K562 (cell line): ENCODE results near the gene ASCC1. TPM values are rescaled to one million over a fixed set of nuclear protein-coding genes. Genes with fewer than 3 reads are reported as not detected.

ENCODE experiments used
- CXXC5 ChIP-seq: fragments of 250-450 bp; sonication (Bioruptor Pico); IDR thresholded peaks from 2 replicates; pipeline ENCODE4 v1.8.0; 2022; ENCODE audit warnings: inconsistent platforms, mild to moderate bottlenecking, moderate library complexity
- MAFF ChIP-seq: IDR thresholded peaks from 2 replicates; pipeline ENCODE4 v1.6.1; 2012; ENCODE audit warnings: low read length, improper control_type of control experiment
- MAFK ChIP-seq: IDR thresholded peaks from 2 replicates; pipeline ENCODE4 v1.6.1; 2011; ENCODE audit warnings: low read length, improper control_type of control experiment
- MEF2A ChIP-seq: IDR thresholded peaks from 2 replicates; pipeline ENCODE4 v1.6.1; 2011; ENCODE audit warnings: low read depth, mild to moderate bottlenecking, low read length, moderate library complexity; ENCODE audit not compliant: control insufficient read depth
- NFE2 ChIP-seq: IDR thresholded peaks from 2 replicates; pipeline ENCODE4 v1.6.1; 2014; ENCODE audit warnings: antibody characterized with exemption, low read depth
- SMARCA4 ChIP-seq: fragments of 450-650 bp; IDR thresholded peaks from 2 replicates; pipeline ENCODE4 v1.6.1; 2016
- polyA plus RNA-seq, 8 experiments: library from polyadenylated mRNA; depleted of rRNA in 4 of 8; stranded (reverse) in 5 of 8; unstranded in 3 of 8; fragments of >200 nt; fragmentation: Nextera tagmentation in 2 of 8; fragmentation: Illumina TruSeq in 1 of 8; extraction: Ambion mirVana in 2 of 8; extraction: Trizol in 1 of 8; gene quantifications; 2 replicates each; pipeline versions ENCODE4 v1.2.1 to v1.2.3, GENCODE V29; 2011 to 2014; ENCODE audit warnings: inconsistent platforms in 1 of 8, missing spikeins in 1 of 8
- total RNA-seq, 7 experiments: library from RNA; depleted of rRNA in 6 of 7; stranded (reverse); fragments of >200 nt in 6 of 7; fragmentation: Illumina TruSeq in 2 of 7; extraction: Trizol in 2 of 7; gene quantifications; 2 replicates each; pipeline versions ENCODE4 v1.2.1 to v1.2.3, GENCODE V29; 2011 to 2021; ENCODE audit warnings: low replicate concordance in 1 of 7
- TF ChIP-seq, protein P1 (sequence below): sonication (generic); formaldehyde crosslinking; IDR thresholded peaks from 2 replicates; pipeline ENCODE4 v1.8.0; 2023; ENCODE audit warnings: missing genetic modification reagents, mild to moderate bottlenecking, borderline replicate concordance

Gene ASCC1
- total and polyA plus RNA-seq, 9 of the 15 experiments (the other 6 are each of a cell fraction or from before 2014, with no cell fraction given), result 31.7 to 73.3 (median 52.8) TPM

DNA sequence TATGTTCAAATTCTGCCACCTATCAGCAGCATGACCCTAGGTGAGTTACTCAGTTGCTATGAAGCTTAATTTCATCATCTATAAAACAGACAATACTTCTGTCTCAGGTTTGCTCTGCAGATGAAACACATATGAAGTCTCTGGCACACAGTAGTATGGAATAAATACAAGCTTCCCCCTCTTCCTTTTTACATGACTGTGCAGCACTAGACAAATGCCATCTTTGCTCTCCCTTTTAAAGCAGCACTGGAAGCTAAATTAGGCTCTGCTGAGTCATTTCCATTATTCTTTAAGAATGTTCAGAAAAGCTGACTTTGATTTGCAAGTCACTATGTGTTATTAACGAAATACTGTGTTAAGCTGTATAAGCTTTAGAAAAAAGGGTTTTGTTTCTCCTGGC, 40.9 kb downstream of the ASCC1 start (continued):
- TF ChIP-seq, protein P1, sequence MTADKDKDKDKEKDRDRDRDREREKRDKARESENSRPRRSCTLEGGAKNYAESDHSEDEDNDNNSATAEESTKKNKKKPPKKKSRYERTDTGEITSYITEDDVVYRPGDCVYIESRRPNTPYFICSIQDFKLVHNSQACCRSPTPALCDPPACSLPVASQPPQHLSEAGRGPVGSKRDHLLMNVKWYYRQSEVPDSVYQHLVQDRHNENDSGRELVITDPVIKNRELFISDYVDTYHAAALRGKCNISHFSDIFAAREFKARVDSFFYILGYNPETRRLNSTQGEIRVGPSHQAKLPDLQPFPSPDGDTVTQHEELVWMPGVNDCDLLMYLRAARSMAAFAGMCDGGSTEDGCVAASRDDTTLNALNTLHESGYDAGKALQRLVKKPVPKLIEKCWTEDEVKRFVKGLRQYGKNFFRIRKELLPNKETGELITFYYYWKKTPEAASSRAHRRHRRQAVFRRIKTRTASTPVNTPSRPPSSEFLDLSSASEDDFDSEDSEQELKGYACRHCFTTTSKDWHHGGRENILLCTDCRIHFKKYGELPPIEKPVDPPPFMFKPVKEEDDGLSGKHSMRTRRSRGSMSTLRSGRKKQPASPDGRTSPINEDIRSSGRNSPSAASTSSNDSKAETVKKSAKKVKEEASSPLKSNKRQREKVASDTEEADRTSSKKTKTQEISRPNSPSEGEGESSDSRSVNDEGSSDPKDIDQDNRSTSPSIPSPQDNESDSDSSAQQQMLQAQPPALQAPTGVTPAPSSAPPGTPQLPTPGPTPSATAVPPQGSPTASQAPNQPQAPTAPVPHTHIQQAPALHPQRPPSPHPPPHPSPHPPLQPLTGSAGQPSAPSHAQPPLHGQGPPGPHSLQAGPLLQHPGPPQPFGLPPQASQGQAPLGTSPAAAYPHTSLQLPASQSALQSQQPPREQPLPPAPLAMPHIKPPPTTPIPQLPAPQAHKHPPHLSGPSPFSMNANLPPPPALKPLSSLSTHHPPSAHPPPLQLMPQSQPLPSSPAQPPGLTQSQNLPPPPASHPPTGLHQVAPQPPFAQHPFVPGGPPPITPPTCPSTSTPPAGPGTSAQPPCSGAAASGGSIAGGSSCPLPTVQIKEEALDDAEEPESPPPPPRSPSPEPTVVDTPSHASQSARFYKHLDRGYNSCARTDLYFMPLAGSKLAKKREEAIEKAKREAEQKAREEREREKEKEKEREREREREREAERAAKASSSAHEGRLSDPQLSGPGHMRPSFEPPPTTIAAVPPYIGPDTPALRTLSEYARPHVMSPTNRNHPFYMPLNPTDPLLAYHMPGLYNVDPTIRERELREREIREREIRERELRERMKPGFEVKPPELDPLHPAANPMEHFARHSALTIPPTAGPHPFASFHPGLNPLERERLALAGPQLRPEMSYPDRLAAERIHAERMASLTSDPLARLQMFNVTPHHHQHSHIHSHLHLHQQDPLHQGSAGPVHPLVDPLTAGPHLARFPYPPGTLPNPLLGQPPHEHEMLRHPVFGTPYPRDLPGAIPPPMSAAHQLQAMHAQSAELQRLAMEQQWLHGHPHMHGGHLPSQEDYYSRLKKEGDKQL, result no peak
- TF ChIP-seq MAFF, result peak; percentile 65; the same call in 1 of the 2 replicates
- TF ChIP-seq MAFK, result peak; percentile 46; the same call in 1 of the 2 replicates
- TF ChIP-seq MEF2A, result peak; percentile 68; the same call in 1 of the 2 replicates
- 0 out of 2 replicates have a peak, but pooled peaks have one; percentile 12 for TF ChIP-seq SMARCA4
- no peak for TF ChIP-seq CXXC5 (CRISPR knock-in tag)
- TF ChIP-seq NFE2, result peak; percentile 81
